H9 (cell line): ENCODE results near the gene COL28A1. TPM values are rescaled to one million over a fixed set of nuclear protein-coding genes. Genes with fewer than 3 reads are reported as not detected.

Experiments used
- DNase-seq: peaks from one replicate; pipeline ENCODE4 v3.0.0-alpha.2; 2017
- H2AFZ ChIP-seq: one replicate; pipeline ENCODE4 v1.6.1; 2013; ENCODE audit warnings: mild to moderate bottlenecking, low read length, control low read depth, moderate library complexity
- H2AK5ac ChIP-seq: 2 replicates; pipeline ENCODE4 v1.6.1; 2013; ENCODE audit warnings: low read length, control low read depth, mixed read lengths; ENCODE audit not compliant: insufficient read length
- H2BK120ac ChIP-seq: one replicate; pipeline ENCODE4 v1.6.1; 2013; ENCODE audit warnings: low read depth, mild to moderate bottlenecking, low read length, control low read depth, inconsistent platforms; ENCODE audit not compliant: poor library complexity, severe bottlenecking
- H2BK12ac ChIP-seq: 2 replicates; pipeline ENCODE4 v1.6.1; 2013; ENCODE audit warnings: low read length, control low read depth, mixed read lengths, low read depth; ENCODE audit not compliant: insufficient read length
- H2BK15ac ChIP-seq: 2 replicates; pipeline ENCODE4 v1.6.1; 2013; ENCODE audit warnings: low read depth, low read length, control low read depth
- H2BK20ac ChIP-seq: one replicate; pipeline ENCODE4 v1.6.1; 2013; ENCODE audit warnings: low read depth, mild to moderate bottlenecking, low read length, control low read depth, inconsistent platforms; ENCODE audit not compliant: poor library complexity, severe bottlenecking
- H2BK5ac ChIP-seq: 2 replicates; pipeline ENCODE4 v1.6.1; 2013; ENCODE audit warnings: low read length, control low read depth, mixed read lengths; ENCODE audit not compliant: insufficient read length
- H3K14ac ChIP-seq: 2 replicates; pipeline ENCODE4 v1.6.1; 2013; ENCODE audit warnings: low read length, control low read depth; ENCODE audit not compliant: insufficient read depth
- H3K18ac ChIP-seq: 2 replicates; pipeline ENCODE4 v1.6.1; 2013; ENCODE audit warnings: low read depth, mild to moderate bottlenecking, mixed read lengths, low read length, control low read depth; ENCODE audit not compliant: insufficient read length
- H3K23ac ChIP-seq: 2 replicates; pipeline ENCODE4 v1.6.1; 2013; ENCODE audit warnings: low read length, control low read depth, mixed read lengths, low read depth; ENCODE audit not compliant: insufficient read length
- H3K23me2 ChIP-seq: 2 replicates; pipeline ENCODE4 v1.6.1; 2013; ENCODE audit warnings: low read depth, mild to moderate bottlenecking, mixed read lengths, low read length, control low read depth; ENCODE audit not compliant: insufficient read length, poor library complexity, severe bottlenecking
- H3K27ac ChIP-seq: 2 replicates; pipeline ENCODE4 v1.5.1; 2013; ENCODE audit warnings: low read length, control low read depth, mixed read lengths, low read depth; ENCODE audit not compliant: insufficient read length
- H3K27me3 ChIP-seq: 2 replicates; pipeline ENCODE4 v1.6.1; 2013; ENCODE audit warnings: low read length, control low read depth, inconsistent platforms; ENCODE audit not compliant: insufficient read depth
- H3K4ac ChIP-seq: 2 replicates; pipeline ENCODE4 v1.6.1; 2013; ENCODE audit warnings: low read depth, mild to moderate bottlenecking, control low read depth, inconsistent platforms, low read length, moderate library complexity
- H3K4me1 ChIP-seq: 2 replicates; pipeline ENCODE4 v1.6.1; 2013; ENCODE audit warnings: low read length, control low read depth, inconsistent platforms; ENCODE audit not compliant: insufficient read depth
- H3K4me2 ChIP-seq: 2 replicates; pipeline ENCODE4 v1.6.1; 2013; ENCODE audit warnings: low read length, control low read depth, mixed read lengths; ENCODE audit not compliant: insufficient read length, insufficient read depth
- H3K56ac ChIP-seq: 2 replicates; pipeline ENCODE4 v1.6.1; 2013; ENCODE audit warnings: low read depth, mild to moderate bottlenecking, mixed read lengths, low read length, control low read depth; ENCODE audit not compliant: insufficient read length
- H3K79me1 ChIP-seq: 2 replicates; pipeline ENCODE4 v1.6.1; 2013; ENCODE audit warnings: low read depth, mild to moderate bottlenecking, moderate library complexity, low read length, control low read depth, inconsistent platforms; ENCODE audit not compliant: insufficient read depth, poor library complexity, severe bottlenecking
- H3K79me2 ChIP-seq: 2 replicates; pipeline ENCODE4 v1.6.1; 2013; ENCODE audit warnings: low read length, control low read depth, inconsistent platforms; ENCODE audit not compliant: insufficient read depth
- H3K9ac ChIP-seq: 2 replicates; pipeline ENCODE4 v1.6.1; 2013; ENCODE audit warnings: low read length, control low read depth, mixed read lengths; ENCODE audit not compliant: insufficient read length; ENCODE audit errors: extremely low read depth
- H3K9me3 ChIP-seq: one replicate; pipeline ENCODE4 v1.6.1; 2013; ENCODE audit warnings: low read depth, low read length, inconsistent platforms; ENCODE audit not compliant: control insufficient read depth
- H3T11ph ChIP-seq: one replicate; pipeline ENCODE4 v1.6.1; 2013; ENCODE audit warnings: mild to moderate bottlenecking, low read length, control low read depth, inconsistent platforms
- H4K20me1 ChIP-seq: one replicate; pipeline ENCODE4 v1.6.1; 2013; ENCODE audit not compliant: control insufficient read depth, insufficient read length, insufficient read depth
- H4K5ac ChIP-seq: 2 replicates; pipeline ENCODE4 v1.6.1; 2013; ENCODE audit warnings: low read depth, mild to moderate bottlenecking, mixed read lengths, low read length, control low read depth; ENCODE audit not compliant: insufficient read length
- H4K8ac ChIP-seq: replicated peaks from 2 replicates; pipeline ENCODE4 v1.6.1; 2013; ENCODE audit warnings: low read length, control low read depth, mixed read lengths, low read depth; ENCODE audit not compliant: insufficient read length
- H4K91ac ChIP-seq: 2 replicates; pipeline ENCODE4 v1.6.1; 2013; ENCODE audit warnings: low read depth, mild to moderate bottlenecking, moderate library complexity, mixed read lengths, low read length, control low read depth; ENCODE audit not compliant: insufficient read length
- H3K27ac Mint-ChIP-seq, 3 experiments: 2 replicates in 2 of 3; 3 replicates in 1 of 3; pipeline ENCODE4 v1.8.0; 2020 to 2021; ENCODE audit warnings: mixed read lengths in 3 of 3, mild to moderate bottlenecking in 1 of 3, moderate library complexity in 1 of 3
- H3K27me3 Mint-ChIP-seq: 2 replicates; pipeline ENCODE4 v1.8.0; 2021; ENCODE audit warnings: low read depth, mild to moderate bottlenecking, moderate library complexity, mixed read lengths
- H3K36me3 Mint-ChIP-seq, 3 experiments: 2 replicates in 2 of 3; 3 replicates in 1 of 3; pipeline ENCODE4 v1.8.0; 2020 to 2021; ENCODE audit warnings: low read depth in 3 of 3, mixed read lengths in 3 of 3; ENCODE audit not compliant: insufficient read depth in 1 of 3
- H3K4me1 Mint-ChIP-seq, 2 experiments: 2 replicates each; pipeline ENCODE4 v1.8.0; 2020; ENCODE audit warnings: mixed read lengths in 2 of 2
- H3K4me3 Mint-ChIP-seq, 2 experiments: 2 replicates in 1 of 2; 3 replicates in 1 of 2; pipeline ENCODE4 v1.8.0; 2020 to 2021; ENCODE audit warnings: mild to moderate bottlenecking in 2 of 2, mixed read lengths in 2 of 2, moderate library complexity in 1 of 2
- H3K9me3 Mint-ChIP-seq, 2 experiments: 2 replicates in 1 of 2; 3 replicates in 1 of 2; pipeline ENCODE4 v1.8.0; 2020; ENCODE audit warnings: mild to moderate bottlenecking in 2 of 2, mixed read lengths in 2 of 2, moderate library complexity in 1 of 2
- WGBS: extraction: QIAGEN DNeasy Blood & Tissue Kit; methylation state at CpG from one replicate; pipeline ENCODE4 v1.1.7; 2013; ENCODE audit warnings: missing lambda C conversion rate, low lambda C conversion rate, mixed read lengths; ENCODE audit not compliant: insufficient read length; ENCODE audit errors: extremely low coverage; 5-methylcytosine and 5-hydroxymethylcytosine counted together
- total RNA-seq: library from RNA; stranded (reverse); gene quantifications from 2 replicates; pipeline ENCODE4 v1.2.1, GENCODE V29; 2021
- TF ChIP-seq, protein P1 (sequence below): fragments of 200-600 bp; sonication (generic); conservative IDR thresholded peaks from 3 replicates; pipeline ENCODE4 v1.8.0; 2021; ENCODE audit warnings: antibody characterized with exemption, mild to moderate bottlenecking

COL28A1 gene
- total RNA-seq, 1 experiment from 2014 or later = 0.66 TPM

DNA sequence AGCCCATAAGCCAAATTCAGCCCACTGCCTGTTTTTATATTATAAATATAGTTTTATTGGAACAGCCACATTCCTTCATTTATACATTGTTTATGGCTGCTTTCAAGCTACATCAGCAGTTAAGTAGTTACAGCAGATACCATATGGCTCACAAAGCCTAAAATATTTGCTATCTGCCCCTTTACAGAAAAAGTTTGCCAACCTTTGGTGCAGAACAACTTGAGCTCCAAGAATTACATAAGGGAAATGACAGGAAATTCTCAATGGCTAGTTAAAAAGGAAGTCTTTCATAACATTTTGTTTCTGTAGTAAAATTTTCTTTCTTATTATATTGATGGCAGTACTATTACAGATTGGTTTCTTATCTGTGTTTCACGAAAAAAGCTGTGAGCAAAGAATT, 59.3 kb downstream of the COL28A1 start:
- H3K18ac ChIP-seq = no peak overlapping the region
- TF ChIP-seq, protein P1, sequence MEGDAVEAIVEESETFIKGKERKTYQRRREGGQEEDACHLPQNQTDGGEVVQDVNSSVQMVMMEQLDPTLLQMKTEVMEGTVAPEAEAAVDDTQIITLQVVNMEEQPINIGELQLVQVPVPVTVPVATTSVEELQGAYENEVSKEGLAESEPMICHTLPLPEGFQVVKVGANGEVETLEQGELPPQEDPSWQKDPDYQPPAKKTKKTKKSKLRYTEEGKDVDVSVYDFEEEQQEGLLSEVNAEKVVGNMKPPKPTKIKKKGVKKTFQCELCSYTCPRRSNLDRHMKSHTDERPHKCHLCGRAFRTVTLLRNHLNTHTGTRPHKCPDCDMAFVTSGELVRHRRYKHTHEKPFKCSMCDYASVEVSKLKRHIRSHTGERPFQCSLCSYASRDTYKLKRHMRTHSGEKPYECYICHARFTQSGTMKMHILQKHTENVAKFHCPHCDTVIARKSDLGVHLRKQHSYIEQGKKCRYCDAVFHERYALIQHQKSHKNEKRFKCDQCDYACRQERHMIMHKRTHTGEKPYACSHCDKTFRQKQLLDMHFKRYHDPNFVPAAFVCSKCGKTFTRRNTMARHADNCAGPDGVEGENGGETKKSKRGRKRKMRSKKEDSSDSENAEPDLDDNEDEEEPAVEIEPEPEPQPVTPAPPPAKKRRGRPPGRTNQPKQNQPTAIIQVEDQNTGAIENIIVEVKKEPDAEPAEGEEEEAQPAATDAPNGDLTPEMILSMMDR = no peak
- no peak overlapping the region for H2BK12ac ChIP-seq
- H3K23me2 ChIP-seq = no peaks in the 10 kb centered on the region
- H3K4me2 ChIP-seq = no peak overlapping the region
- no peak overlapping the region for H4K8ac ChIP-seq
- no peaks in the 10 kb centered on the region for H3K4me1 Mint-ChIP-seq
- no peak overlapping the region for H3K4ac ChIP-seq
- no peak overlapping the region for H2BK120ac ChIP-seq
- H2BK20ac ChIP-seq = no peak overlapping the region
- no peaks in the 10 kb centered on the region for H3K27me3 Mint-ChIP-seq
- DNase-seq = no peak
- H3K9me3 Mint-ChIP-seq = peaks cover 13 to 24% of the 10 kb centered on the region in 2 experiments; a peak in 4 of 5 replicates
- H3K79me1 ChIP-seq = no peaks in the 10 kb centered on the region
- no peak overlapping the region for H4K91ac ChIP-seq
- no peaks in the 10 kb centered on the region for H3K27me3 ChIP-seq
- peaks cover 1 to 3% (median 2%) of the 10 kb centered on the region in 3 experiments; a peak in 3 of 7 replicates for H3K36me3 Mint-ChIP-seq
- H3T11ph ChIP-seq = no peak overlapping the region
- no peaks in the 10 kb centered on the region for H3K4me1 ChIP-seq
- no peak overlapping the region for H3K27ac ChIP-seq
- H4K5ac ChIP-seq = no peak overlapping the region
- no peaks in the 10 kb centered on the region for H3K9me3 ChIP-seq
- H2AFZ ChIP-seq = no peak overlapping the region
- no peak overlapping the region for H3K23ac ChIP-seq
- no peak overlapping the region for H3K4me3 Mint-ChIP-seq
- H2BK15ac ChIP-seq = no peak overlapping the region
- no peaks in the 10 kb centered on the region for H3K79me2 ChIP-seq
- no peak overlapping the region for H2BK5ac ChIP-seq
- H3K27ac Mint-ChIP-seq = no peak overlapping the region
- no peak overlapping the region for H2AK5ac ChIP-seq
- no peak overlapping the region for H3K56ac ChIP-seq
- WGBS = no CpG with 5 or more reads among the region's 1 CpG
- no peak overlapping the region for H3K9ac ChIP-seq
- H4K20me1 ChIP-seq = no peaks in the 10 kb centered on the region
- no peak overlapping the region for H3K14ac ChIP-seq
